Activated T-helper 17 cell treated with anti-CD3 and anti-CD28 coated beads, Interleukin-2, amount 50 U/mL, for 72 hours (primary cell): ENCODE measurements around the gene KIAA0408. TPM values are rescaled to one million over a fixed set of nuclear protein-coding genes. Genes with fewer than 3 reads are reported as not detected.
A peak's percentile ranks its signal among the peaks of the same experiment; 100 is the strongest.

Experiments used
- ATAC-seq: fragments of 150-1000 bp; cut with Tn5 transposase; replicated peaks from 2 replicates; pipeline ENCODE4 v1.10.0; 2021; ENCODE audit warnings: mild to moderate bottlenecking, moderate library complexity
- H3K27ac Mint-ChIP-seq: one replicate; pipeline ENCODE4 v1.8.0; 2022; ENCODE audit warnings: mixed read lengths
- H3K27me3 Mint-ChIP-seq: one replicate; pipeline ENCODE4 v1.8.0; 2022; ENCODE audit warnings: mixed read lengths
- H3K36me3 Mint-ChIP-seq: one replicate; pipeline ENCODE4 v1.8.0; 2022; ENCODE audit warnings: low read depth, mild to moderate bottlenecking, mixed read lengths
- H3K4me1 Mint-ChIP-seq: one replicate; pipeline ENCODE4 v1.8.0; 2022; ENCODE audit warnings: mixed read lengths
- H3K4me3 Mint-ChIP-seq: one replicate; pipeline ENCODE4 v1.8.0; 2022; ENCODE audit warnings: mild to moderate bottlenecking, mixed read lengths
- H3K9me3 Mint-ChIP-seq: one replicate; pipeline ENCODE4 v1.8.0; 2022; ENCODE audit warnings: mixed read lengths
- total RNA-seq, 2 donors: library from RNA; stranded (reverse); gene quantifications; one replicate each; pipeline ENCODE4 v1.2.3, GENCODE V29; 2022

Gene KIAA0408
- total RNA-seq, 2 donors from 2014 or later: 10.8 to 13.8 TPM

DNA sequence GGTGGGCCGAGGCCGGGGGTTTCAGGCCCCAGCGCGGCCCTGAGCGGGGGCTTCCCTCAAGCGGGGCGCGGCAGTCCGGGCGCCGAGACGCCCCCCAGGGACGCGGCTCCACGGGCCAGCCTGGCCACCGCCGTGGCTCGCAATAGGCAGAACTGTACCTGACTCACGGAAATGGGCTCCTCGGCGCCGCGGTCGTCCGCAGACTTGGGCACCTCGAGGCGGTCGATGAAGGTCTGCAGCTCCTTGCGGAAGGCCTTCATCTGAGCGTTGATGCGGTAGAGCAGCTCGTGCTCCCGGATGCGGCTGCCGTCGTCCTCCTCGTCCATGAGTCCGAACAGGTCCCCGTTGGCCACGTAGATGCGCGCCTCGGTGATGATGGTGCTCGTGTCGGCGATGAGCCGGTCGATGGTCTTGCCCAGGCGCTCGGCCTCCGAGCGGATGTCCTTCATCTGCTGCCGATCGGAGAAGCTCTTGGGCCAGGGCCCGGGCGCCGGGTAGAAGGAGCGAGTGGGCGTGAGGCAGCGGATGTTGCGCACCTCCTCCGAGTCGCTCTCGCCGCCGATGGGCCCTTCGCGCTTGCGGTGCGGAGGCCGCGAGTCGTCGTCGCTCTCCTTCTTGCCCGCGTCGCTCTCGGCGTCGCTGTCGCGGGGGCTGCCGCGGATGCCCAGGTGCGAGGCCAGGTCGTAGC is 16.1 kb upstream of the KIAA0408 start:
- Mint-ChIP-seq H3K27ac (no peak overlapping the region), H3K9me3 (no peaks in the 10 kb centered on the region), H3K4me1 (no peaks in the 10 kb centered on the region), H3K4me3 (no peak overlapping the region), H3K36me3 (peaks cover 73% of the 10 kb centered on the region), H3K27me3 (no peaks in the 10 kb centered on the region)
- ATAC-seq: no peak

DNA sequence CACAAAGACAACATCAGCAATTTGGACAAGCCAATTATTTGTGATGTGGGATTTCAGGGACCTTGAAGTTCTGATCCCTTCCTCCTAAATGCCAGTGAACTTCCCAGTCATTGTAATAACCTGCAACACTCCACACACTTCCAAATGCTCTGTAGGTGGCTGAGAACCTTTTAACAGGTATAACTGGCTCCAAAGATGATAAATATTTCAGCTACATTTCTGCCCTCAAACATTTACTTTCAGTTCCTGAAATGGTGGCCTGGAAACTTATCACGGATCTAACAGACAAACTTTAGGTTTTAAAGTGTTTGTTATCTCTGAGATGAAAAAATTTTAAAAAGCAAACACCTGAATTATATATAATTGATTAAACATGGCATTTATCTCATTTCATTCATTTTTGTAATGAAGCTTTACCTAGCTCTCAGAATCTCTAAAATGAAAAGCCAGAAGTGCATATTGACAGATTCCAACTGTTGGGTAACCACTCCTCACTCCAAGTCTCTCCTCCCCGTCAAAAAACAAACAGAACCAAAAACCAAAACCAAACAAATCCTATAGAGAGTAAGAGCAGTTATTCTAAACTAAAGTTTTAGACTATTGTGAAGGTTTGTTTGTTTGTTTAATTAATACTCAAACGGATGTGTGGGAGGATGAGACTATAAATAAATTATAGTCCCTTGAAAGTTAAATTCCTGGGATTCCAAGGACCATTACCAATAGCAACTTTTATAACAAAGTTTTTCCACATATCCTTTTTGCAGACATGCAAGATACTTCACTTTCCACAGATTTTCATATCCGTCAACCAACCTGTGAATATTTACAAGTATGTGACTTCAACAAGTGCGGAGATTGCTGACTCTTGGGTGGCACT is 12.4 kb upstream of the KIAA0408 start:
- H3K4me1 Mint-ChIP-seq: no peaks in the 10 kb centered on the region
- H3K27ac Mint-ChIP-seq: no peak overlapping the region
- no peak for ATAC-seq
- peaks cover 52% of the 10 kb centered on the region for H3K36me3 Mint-ChIP-seq
- no peaks in the 10 kb centered on the region for H3K9me3 Mint-ChIP-seq
- H3K27me3 Mint-ChIP-seq: no peaks in the 10 kb centered on the region
- no peak overlapping the region for H3K4me3 Mint-ChIP-seq

DNA sequence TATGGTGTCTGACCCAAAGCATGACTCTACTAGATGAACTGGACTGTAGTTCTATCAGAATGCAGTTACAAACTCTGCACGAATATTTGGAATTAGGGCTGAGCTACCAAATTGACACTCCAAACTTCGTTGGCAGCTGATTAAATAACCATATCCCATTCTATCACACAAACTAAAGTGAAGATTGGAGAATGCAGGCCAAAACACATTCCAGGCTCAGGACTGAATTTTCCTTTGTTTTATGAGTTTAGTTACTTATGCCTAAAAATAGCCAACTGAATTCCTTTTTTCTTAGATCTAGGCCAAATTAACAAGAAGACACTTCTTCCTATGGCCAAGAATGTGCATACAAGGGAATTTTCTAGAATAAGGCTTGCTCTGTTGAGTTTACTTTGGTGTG is 9.7 kb upstream of the KIAA0408 start:
- Mint-ChIP-seq H3K27ac (no peak overlapping the region), H3K9me3 (no peaks in the 10 kb centered on the region), H3K27me3 (no peaks in the 10 kb centered on the region), H3K4me3 (no peak overlapping the region), H3K36me3 (peaks cover 32% of the 10 kb centered on the region), H3K4me1 (no peaks in the 10 kb centered on the region)
- ATAC-seq: no peak

DNA sequence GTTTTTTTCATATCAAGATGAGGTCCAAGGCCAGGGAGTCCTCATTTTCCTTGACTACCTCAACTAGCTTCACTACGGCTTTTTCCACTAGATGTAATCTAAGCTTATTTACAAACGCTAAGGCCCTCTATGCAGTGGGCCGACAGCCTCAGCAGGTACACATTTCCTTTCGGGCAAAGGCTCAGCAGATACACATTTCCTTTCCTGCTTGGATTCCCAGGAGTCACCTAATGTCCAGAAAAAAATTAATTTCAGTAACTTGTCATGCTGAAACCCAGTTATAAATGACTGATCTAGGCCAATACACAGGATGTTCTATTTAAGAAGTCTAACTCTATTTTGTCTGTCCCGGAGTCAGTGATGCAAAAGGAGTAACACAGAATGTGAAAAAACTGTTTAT is 7.2 kb upstream of the KIAA0408 start:
- Mint-ChIP-seq H3K27me3 (no peaks in the 10 kb centered on the region), H3K9me3 (no peaks in the 10 kb centered on the region), H3K4me3 (no peak overlapping the region), H3K27ac (no peak overlapping the region), H3K36me3 (peaks cover 11% of the 10 kb centered on the region), H3K4me1 (no peaks in the 10 kb centered on the region)
- ATAC-seq: no peak

DNA sequence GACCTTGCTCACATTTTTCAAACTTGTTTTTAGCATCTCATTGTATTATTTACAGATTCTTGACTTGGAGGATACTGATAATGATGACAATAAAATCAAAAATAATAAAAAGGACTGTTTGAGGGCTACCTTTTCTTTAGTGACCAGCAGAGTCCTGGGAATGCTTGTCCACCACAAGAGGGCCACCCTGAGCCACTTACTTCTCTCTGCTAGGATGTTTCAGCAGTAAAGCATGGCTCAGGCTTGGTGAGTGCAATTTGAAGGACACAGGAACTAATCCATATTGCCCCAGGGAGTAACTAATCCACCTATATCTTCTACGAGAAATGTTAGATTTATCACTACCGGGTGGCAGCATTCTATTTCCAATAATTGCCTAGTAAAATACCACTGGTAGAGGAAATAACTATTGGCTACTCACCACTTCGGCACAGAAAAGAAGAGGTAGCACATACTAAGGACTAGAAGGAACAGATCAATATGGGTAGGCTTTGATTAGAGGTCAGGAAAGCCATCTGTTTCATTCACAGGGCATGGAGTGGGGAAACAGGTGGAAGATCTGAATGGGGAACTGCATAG is 5.8 kb upstream of the KIAA0408 start:
- no peaks in the 10 kb centered on the region for H3K4me1 Mint-ChIP-seq
- ATAC-seq: peak; percentile 85
- H3K36me3 Mint-ChIP-seq: peaks cover 9% of the 10 kb centered on the region
- no peaks in the 10 kb centered on the region for H3K9me3 Mint-ChIP-seq
- no peak overlapping the region for H3K4me3 Mint-ChIP-seq
- no peak overlapping the region for H3K27ac Mint-ChIP-seq
- no peaks in the 10 kb centered on the region for H3K27me3 Mint-ChIP-seq

DNA sequence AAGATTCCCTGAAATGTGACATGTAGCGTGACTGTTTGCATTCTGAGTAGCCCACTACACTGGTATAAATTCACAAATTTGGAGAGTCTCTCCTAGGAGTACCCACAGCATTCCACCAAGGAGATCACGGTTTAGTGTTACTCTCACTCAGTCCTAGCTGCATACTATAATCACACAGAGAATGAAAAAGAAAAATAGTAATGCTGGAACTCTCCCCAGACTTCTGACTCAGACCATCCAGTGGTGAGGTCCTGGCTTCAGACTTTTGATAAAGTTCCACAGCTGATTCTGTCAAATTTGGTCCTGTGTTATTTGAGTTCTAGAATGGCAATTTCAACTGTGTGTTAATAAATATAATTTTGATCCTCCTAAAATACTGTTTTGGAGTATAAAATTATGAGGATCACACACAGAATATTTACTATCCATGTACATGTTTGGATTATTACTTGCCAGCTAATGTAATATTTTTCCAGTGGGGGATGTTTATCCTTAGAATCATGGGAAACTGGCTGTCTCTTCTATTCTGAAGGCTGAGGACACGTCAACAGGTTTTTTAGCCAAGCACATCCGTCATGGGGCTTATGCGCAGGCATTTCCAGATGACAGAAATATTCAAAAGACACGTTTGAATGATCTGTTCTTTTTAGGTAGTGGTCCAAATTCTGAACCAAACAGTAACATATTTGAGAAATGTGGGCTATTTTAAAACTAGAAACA is 5.1 kb upstream of the KIAA0408 start:
- peaks cover 5% of the 10 kb centered on the region for H3K36me3 Mint-ChIP-seq
- no peak for ATAC-seq
- no peak overlapping the region for H3K27ac Mint-ChIP-seq
- no peaks in the 10 kb centered on the region for H3K9me3 Mint-ChIP-seq
- H3K4me1 Mint-ChIP-seq: no peaks in the 10 kb centered on the region
- H3K27me3 Mint-ChIP-seq: no peaks in the 10 kb centered on the region
- H3K4me3 Mint-ChIP-seq: no peak overlapping the region

DNA sequence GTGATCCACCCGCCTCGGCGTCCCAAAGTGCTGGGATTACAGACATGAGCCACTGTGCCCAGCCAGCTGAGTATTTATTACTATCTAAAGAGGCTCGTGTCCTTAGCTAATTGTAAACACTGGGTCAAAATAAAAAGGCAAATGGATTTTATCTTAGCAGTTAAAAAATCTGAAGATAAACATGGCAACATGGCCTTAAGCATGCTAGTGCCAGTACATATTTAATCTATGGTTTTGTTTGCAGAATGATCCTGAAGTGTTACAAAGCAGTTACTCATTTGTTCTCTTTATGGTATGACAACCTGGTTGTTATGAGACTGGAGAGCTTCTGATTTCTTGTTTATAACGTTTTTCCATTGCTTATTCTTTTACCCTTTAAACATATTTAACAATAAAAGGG is 3.9 kb upstream of the KIAA0408 start:
- H3K27me3 Mint-ChIP-seq: no peaks in the 10 kb centered on the region
- no peak for ATAC-seq

DNA sequence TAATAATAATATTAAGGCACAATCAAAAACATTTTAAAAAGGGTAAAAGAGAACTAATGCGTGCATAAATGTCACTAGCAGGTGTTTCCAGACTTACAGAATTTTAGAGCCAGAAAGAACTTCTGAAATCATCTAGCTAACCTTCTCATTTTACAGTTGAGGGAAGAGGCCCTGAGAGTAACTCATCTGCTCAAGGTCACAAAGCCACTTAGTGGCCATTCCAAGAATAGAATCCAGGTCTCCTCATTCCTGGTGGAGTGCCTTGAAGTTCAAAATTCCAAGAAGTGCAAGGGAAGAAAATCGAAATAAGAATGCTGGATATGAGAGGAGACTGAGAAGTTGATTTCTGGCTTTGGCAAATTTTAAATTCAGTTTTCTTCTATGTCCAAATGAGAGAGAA is 3.2 kb upstream of the KIAA0408 start:
- no peak overlapping the region for H3K27ac Mint-ChIP-seq
- no peak overlapping the region for H3K4me3 Mint-ChIP-seq
- no peaks in the 10 kb centered on the region for H3K9me3 Mint-ChIP-seq
- no peaks in the 10 kb centered on the region for H3K27me3 Mint-ChIP-seq
- peaks cover 10% of the 10 kb centered on the region for H3K36me3 Mint-ChIP-seq
- no peaks in the 10 kb centered on the region for H3K4me1 Mint-ChIP-seq
- ATAC-seq: no peak

More for the DNA sequence above, 3.9 kb upstream of the KIAA0408 start:
- H3K4me1 Mint-ChIP-seq: no peaks in the 10 kb centered on the region
- no peaks in the 10 kb centered on the region for H3K9me3 Mint-ChIP-seq
- H3K4me3 Mint-ChIP-seq: no peak overlapping the region
- H3K27ac Mint-ChIP-seq: no peak overlapping the region
- H3K36me3 Mint-ChIP-seq: peaks cover 9% of the 10 kb centered on the region

DNA sequence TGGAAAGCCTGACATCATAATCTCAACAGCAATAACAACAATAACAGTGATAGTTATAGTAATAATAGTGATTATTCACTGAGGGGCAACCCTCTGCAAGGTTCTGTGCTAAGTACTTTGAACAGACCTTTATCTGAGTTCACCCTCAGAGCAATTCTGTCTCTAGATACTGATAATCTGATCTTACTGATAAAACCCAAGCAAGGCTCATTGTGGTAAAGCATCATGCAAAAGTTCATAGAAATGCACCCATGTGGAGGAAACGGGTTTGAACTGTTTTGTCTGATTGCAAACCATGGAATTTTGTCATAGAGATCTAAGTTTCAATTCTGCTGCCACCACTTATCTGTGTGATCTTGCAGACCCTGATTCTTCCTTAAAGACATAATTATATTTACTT is 1.3 kb upstream of the KIAA0408 start:
- Mint-ChIP-seq H3K4me3 (no peak overlapping the region), H3K4me1 (no peaks in the 10 kb centered on the region), H3K27ac (no peak overlapping the region), H3K9me3 (no peaks in the 10 kb centered on the region), H3K36me3 (peaks cover 10% of the 10 kb centered on the region), H3K27me3 (no peaks in the 10 kb centered on the region)
- ATAC-seq: no peak

DNA sequence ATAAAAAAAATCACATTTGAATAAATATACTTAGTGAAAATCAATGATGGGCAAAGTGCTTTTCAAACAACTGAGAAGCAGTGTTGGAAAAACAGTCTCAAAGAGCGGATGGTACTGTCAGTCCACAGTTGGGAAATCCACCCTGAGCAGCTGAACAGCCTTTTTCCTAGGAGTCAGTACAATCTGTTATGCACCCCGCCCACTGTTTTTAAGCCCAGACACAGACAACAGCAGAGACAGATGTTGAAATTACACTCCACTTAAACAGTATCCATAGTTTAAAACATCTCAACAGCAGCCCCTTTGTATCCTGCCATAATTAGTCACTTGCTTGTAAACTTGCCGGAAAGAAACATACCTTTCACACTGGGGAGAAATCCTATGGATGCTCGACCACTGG is 372 bp downstream of the KIAA0408 start:
- peaks cover 13% of the 10 kb centered on the region for H3K36me3 Mint-ChIP-seq
- no peak overlapping the region for H3K4me3 Mint-ChIP-seq
- ATAC-seq: no peak
- no peak overlapping the region for H3K27ac Mint-ChIP-seq
- no peaks in the 10 kb centered on the region for H3K4me1 Mint-ChIP-seq
- no peaks in the 10 kb centered on the region for H3K9me3 Mint-ChIP-seq
- H3K27me3 Mint-ChIP-seq: no peaks in the 10 kb centered on the region

DNA sequence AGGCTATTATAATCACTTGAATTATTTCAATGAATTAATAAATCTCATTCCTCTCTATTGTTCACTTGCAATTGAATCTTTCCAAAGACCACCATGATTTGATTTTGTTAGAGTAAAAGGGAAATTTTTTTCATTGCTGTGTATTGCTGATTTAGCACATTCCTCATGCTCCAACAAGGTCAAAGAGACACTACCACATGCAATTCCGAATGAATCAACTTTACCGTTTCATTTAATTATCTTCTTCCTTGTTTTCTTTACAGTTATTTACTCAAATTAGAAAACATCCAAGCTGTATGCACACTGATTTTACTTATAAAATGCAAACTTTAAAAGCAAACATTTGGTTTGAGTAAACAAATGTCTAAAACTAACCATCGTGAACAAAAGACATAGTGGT is 967 bp downstream of the KIAA0408 start:
- Mint-ChIP-seq H3K27me3 (no peaks in the 10 kb centered on the region), H3K36me3 (peaks cover 16% of the 10 kb centered on the region), H3K27ac (no peak overlapping the region), H3K9me3 (no peaks in the 10 kb centered on the region), H3K4me1 (no peaks in the 10 kb centered on the region), H3K4me3 (no peak overlapping the region)
- no peak for ATAC-seq

DNA sequence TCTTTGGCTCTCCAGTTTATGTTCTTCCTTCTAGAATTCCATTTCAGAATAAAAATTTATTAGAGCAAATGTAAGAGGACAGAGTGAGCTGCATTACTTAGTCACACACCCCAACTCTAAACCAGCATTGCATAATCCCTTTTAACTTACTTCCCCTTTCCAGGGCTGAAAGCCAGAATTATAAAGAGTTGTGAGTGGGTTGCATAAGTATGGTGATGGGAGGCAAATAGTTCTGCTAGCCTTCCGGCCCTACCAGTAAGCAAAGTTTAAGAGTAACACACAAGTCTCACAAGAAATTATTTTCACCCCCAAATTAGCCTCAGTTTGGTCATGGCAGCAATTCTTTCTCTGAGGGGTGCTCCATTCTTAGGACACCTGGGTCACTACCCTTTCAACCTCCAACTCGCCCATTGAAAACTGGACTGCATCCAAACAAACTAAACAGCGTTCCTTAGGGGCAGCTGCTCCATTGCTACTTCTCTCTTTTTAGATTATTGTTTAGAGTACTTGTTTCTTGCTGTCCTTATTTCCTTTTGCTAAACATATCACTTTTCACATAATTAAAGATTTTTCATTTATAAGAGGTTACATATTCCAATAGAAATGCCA is 1.6 kb downstream of the KIAA0408 start:
- H3K27ac Mint-ChIP-seq: no peak overlapping the region
- ATAC-seq: no peak
- no peaks in the 10 kb centered on the region for H3K27me3 Mint-ChIP-seq
- no peak overlapping the region for H3K4me3 Mint-ChIP-seq
- H3K36me3 Mint-ChIP-seq: peaks cover 23% of the 10 kb centered on the region
- no peaks in the 10 kb centered on the region for H3K4me1 Mint-ChIP-seq
- no peaks in the 10 kb centered on the region for H3K9me3 Mint-ChIP-seq

DNA sequence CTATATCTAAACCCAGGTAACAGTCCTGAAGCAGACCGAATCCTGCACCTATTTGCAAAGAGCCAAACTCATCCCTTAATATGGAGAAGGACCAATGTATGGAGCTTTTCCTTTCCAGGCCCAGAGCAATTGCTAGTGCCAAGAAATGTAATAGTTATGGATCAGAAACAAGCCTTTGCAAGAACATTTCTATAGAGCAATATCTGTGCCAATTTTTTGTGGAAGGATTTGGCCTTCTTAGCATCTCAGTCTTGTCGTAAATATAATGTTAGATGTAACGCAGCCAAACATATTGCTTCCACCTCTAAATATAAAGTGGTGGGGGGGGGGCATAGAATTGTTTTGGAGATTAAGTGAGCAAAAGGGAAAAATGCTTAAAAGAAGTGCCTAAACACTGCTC is 2.7 kb downstream of the KIAA0408 start:
- ATAC-seq: no peak
- peaks cover 25% of the 10 kb centered on the region for H3K36me3 Mint-ChIP-seq
- H3K27me3 Mint-ChIP-seq: no peaks in the 10 kb centered on the region
- H3K4me3 Mint-ChIP-seq: no peak overlapping the region
- no peaks in the 10 kb centered on the region for H3K9me3 Mint-ChIP-seq
- no peaks in the 10 kb centered on the region for H3K4me1 Mint-ChIP-seq
- no peak overlapping the region for H3K27ac Mint-ChIP-seq
